ENCODE results near the gene DNAJC3.
"Not testable (repeated sequence)": the region's sequence is repeated elsewhere in the genome, so short reads cannot be mapped to it uniquely, and the experiment has no call there.

The DNAJC3 gene

GRCh38 chr13:95671597-95671996 lies 5.3 kb upstream of the DNAJC3 start:
- no peak for DNase-seq (ENCODE audit: low spot score)

DNA sequence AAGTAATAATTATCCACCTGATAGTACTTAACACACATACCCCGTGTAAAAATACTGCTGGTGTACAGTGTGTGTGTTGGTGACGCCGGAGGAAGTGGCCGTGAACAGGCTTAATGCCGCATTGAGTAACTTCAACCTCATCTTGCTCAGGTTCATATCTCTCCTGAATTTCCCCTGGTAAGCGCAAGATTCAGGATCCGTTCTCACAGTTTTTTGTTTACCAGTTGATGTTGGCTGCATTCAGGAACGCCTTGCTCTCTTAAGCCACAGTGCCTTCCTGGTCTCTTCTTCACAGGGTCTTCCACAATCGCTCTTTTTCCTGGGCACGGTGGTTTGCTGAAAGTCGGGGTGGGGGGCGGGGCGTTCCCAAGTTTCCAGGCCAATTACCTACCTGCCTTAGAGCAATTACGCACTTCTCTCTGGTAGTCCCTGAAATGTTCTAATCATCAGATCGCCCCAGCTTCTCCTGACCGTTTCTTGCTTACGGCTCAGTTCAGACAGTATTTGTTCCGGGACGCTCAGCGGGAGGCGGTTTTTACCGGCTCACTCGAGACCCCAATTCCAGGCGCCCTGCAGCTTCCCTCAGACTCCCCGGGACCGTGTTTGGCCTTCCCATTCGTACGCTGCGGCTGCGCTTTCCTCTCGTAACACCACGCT lies 706 bp upstream of the DNAJC3 start:
- no peak for DNase-seq (ENCODE audit: low spot score)

GRCh38 chr13:95677564-95678266 lies 776 bp downstream of the DNAJC3 start:
- DNase-seq (ENCODE audit: low spot score), result no peak

GRCh38 chr13:95678967-95679366 lies 2.0 kb downstream of the DNAJC3 start:
- no peak for DNase-seq (ENCODE audit: low spot score)

GRCh38 chr13:95679722-95680121 lies 2.8 kb downstream of the DNAJC3 start:
- no peak for DNase-seq (ENCODE audit: low spot score)

DNA sequence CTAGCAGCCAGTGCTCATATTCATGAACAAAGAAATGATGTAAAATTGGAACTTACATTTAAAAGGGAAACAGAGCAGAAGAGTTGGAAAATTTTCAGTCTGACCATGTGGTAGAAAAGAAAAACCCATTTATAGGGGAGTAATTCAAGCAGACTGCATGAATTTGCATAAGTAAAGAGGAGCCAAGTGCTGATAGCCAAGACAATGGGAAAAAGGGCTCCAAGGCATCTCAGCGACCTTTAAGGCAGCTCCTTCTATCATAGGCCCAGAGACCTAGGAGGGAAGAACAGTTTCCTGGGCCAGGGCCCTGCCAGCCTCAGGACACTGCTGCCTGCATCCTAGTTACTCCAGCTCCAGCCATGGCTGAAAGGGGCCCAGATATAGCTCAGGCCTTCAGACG lies 7.5 kb downstream of the DNAJC3 start:
- DNase-seq (ENCODE audit: low spot score), result no peak

- DNase-seq (ENCODE audit: low spot score), result not testable (repeated sequence)
Measured at GRCh38 chr13:95684960-95685359, 8.0 kb downstream of the DNAJC3 start.

DNA sequence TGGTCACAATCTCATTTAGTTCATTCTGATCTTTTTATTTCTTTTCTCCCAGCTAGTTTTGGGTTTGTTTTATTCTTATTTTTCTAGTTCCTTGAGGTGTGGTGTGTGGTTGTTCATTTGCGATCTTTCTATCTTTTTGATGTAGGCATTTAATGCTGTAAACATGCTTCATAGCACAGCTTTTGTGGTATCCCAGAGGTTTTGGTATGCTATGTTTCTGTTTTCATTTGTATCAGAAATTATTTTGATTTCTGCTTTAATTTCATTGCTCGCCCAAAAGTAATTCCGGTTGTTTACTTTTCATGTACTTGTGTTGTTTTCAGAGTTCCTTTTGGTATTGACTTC lies 12.6 kb downstream of the DNAJC3 start:
- no peak for DNase-seq (ENCODE audit: low spot score)

- DNase-seq (ENCODE audit: low spot score), result not testable (repeated sequence)
Measured at GRCh38 chr13:95690986-95691385, 14.0 kb downstream of the DNAJC3 start.

GRCh38 chr13:95697052-95697680 lies 20.2 kb downstream of the DNAJC3 start:
- DNase-seq (ENCODE audit: low spot score), result no peak

DNA sequence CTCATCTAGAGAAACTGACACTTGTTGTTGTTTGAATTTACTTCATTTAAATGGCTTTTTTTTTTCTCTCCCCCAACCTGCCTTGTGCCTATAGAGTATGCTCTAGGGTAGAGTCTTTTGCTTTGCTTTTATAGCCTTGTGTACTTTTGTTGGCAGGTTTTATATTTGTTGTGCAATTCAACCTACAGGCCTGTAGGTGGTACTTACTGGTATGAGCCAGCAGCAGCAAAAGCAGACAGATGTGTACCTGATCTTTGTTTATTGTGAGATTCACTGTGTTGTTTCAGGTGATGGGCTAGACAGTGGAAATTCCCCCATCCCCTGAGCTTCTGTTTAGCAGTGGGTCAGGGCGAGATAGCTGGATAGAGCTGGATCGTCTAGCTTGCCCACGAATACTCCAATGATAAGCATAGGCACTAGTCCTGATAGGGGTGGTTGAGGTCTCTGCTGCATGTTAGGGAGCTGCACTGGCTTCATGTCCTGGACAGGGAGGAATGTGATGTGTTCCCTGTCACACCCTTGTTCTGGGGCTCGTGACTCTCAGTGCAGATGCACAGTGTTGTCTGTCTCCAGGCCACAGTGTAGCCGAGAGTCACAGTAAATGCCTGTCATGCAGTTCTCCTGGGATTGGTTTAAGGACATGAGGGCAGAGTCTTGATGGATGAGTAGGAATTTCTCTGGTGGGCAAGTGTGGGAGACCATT lies 21.3 kb downstream of the DNAJC3 start:
- DNase-seq (ENCODE audit: low spot score), result no peak

DNA sequence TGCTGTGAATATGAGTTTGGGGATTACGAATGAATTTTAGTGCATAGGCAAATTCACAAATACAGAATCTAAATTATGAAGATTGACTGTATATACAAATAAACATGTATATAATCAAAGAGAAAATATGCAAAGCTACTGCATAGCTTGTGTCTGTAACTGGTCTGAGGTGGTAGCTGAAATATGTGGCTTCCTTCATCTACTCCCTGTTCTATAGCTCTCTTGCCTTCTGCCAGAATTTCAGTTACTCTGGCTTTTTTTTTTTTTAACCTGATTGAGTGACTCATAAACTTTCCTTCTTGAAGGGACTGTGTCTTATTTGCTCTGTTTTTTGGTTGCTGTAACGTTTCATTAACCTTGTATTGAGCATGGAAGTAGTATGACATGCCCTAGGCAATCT lies 26.6 kb downstream of the DNAJC3 start:
- DNase-seq (ENCODE audit: low spot score), result no peak

GRCh38 chr13:95704510-95704909 lies 27.6 kb downstream of the DNAJC3 start:
- no peak for DNase-seq (ENCODE audit: low spot score)

DNA sequence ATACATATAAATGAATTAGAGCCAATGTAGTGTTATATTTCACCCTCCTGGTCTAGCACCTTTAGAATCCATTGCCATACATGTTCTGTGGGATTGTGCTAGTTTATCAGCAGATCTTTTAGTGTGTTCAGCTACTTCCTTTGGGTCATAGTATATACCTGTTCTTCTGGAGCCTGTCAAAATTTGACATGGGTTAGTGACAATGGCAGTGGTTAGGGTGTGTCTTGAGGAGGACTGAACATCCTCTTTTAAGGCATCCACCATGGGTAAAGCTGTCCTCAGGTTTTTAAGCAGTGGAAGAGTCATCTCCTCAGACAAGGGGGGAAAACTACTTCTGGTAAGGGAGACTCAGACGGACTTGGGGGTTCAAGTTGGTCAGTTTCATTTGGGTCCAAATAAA lies 29.4 kb downstream of the DNAJC3 start:
- DNase-seq (ENCODE audit: low spot score), result no peak

DNA sequence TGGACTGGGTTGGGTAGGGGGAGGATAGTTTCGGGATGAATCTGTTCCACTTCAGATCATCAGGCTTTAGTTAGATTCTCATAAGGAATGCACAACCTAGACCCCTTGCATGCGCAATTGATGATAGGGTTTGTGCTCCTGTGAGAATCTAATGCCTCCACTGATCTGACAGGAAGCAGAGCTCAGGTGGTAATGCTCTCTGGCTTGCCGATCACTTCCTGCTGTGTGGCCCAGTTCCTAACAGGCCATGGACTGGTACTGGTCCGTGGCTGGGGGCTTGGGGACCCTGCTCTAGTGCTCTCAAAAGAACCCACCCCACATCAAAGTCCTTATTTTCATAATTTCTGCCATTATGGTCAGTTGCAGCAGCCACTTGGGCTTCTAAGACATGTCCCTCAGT lies 30.1 kb downstream of the DNAJC3 start:
- no peak for DNase-seq (ENCODE audit: low spot score)

- no peak for DNase-seq (ENCODE audit: low spot score)
Measured at GRCh38 chr13:95707442-95708390, 30.8 kb downstream of the DNAJC3 start.

DNA sequence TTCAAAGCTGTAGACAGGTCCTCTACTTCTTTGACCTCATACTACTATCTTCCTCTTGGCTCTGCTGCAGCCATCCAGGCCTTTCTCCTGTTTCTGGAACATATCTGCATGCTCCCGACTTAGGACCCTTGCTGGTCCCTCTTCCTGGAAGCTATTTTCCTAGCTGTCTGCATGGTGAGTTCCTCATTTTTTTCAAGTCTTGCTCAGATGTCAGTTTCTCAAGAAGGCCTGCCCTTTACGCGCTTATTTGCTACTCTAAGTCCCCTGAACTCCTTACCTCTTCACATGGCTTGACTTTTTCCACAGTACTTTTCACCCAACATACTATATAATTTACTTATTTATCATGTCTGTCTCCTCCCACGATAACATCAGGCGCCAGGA lies 31.4 kb downstream of the DNAJC3 start:
- DNase-seq (ENCODE audit: low spot score), result no peak

DNA sequence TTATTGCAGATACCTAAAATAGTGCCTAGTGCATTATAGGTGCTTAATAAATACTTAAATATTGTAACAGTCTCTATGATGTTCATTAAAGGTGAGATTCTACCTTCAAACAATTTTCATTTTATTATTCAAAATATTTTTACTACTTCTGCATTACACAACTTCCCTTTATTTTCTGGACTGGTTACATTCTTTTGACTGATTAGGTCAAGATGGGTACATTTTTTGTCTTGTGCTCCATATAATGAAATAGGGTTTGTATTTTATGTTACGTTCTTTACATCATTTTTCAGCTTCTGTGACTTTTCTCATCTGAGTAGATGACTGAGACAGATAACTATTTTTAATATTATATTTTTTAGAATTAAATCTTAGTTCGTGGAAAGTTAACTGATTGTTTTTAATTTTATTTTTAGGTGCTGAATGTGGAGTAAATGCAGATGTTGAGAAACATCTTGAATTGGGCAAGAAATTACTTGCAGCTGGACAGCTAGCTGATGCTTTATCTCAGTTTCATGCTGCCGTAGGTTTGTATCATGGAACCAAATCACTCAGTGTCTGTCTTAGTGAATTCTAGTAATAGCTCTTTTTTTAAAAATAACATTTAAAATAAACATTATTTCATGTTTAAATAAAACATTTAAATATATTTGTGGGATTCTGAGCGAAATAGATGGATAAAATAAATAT lies 32.0 kb downstream of the DNAJC3 start:
- no peak for DNase-seq (ENCODE audit: low spot score)

GRCh38 chr13:95710313-95710712 lies 33.4 kb downstream of the DNAJC3 start:
- no peak for DNase-seq (ENCODE audit: low spot score)

GRCh38 chr13:95712846-95713245 lies 35.9 kb downstream of the DNAJC3 start:
- DNase-seq (ENCODE audit: low spot score), result not testable (repeated sequence)

GRCh38 chr13:95713651-95714050 lies 36.7 kb downstream of the DNAJC3 start:
- no peak for DNase-seq (ENCODE audit: low spot score)

Data from globus pallidus (tissue), 1 donor.